Measurements from ENCODE around the gene CXCR3. TPM values are rescaled to one million over a fixed set of nuclear protein-coding genes. Genes with fewer than 3 reads are reported as not detected.
"Not testable (repeated sequence)": the region's sequence is repeated elsewhere in the genome, so short reads cannot be mapped to it uniquely, and the experiment has no call there.

The CXCR3 gene
- not detected for polyA plus RNA-seq (2012; ENCODE audit: insufficient read depth, insufficient read length)

GRCh38 chrX:71618303-71618721, at the start of gene CXCR3:
TSS of gene CXCR3 (minus strand) at chrX:71618511. CDS start at chrX:71618449, 62 bp downstream.
- peak; percentile 87 for DNase-seq (ENCODE audit: low read depth, low spot score)
- H3K4me3 ChIP-seq (ENCODE audit: low read length), result peak within 1 kb of the TSS; percentile 46

DNA sequence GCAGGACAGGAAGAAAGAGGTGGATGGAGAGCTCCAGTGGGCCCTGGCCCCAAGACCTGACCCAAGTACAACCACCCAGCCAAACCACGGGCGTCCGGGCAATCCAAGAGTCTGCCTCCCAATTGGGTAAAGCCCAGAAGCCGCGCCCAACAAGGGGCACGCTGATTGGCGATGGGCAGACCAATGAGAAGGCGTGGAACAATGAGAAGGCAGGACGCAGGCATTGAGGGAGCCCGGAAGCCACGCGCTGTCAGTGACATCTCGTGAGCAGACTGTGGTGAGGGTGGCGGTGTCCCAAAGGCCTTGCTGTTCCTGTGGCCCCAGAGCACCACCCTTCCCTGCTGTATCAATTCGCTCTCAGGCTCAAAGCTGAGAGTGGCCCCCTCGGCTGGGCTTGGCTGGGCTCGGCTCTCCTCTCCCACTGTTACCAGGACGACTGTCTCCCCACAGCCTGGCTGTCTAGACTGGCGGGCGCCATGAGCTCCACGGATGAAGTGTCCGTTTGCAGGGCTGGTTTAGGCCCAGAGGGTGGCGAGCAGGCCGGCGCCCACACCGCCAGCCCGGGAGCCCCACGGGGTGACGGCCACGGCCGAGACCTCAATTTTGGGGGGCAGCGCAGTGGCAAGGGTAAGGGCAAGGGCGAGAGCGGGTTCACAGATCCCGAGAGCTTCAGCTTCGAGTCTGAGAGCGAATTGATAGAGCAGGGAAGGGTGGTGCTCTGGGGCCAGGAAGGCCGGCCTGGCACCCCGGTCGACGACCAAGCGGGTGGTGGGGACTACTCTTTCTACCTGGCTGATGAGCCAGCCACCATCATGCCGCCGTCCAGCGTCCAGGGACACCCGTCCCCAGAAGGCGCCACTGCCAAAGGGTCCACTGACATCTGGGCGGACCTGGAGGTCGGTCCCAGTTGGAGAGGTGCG, 49.3 kb upstream of the CXCR3 start, which contains the start of gene LOC101059915:
Gene LOC101059915 (plus strand): TSS at position 219 of the 920 bp plus-strand sequence.
- H3K4me3 ChIP-seq (ENCODE audit: low read length), result no peak within 1 kb of the TSS
- DNase-seq (ENCODE audit: low read depth, low spot score), result no peak

DNA sequence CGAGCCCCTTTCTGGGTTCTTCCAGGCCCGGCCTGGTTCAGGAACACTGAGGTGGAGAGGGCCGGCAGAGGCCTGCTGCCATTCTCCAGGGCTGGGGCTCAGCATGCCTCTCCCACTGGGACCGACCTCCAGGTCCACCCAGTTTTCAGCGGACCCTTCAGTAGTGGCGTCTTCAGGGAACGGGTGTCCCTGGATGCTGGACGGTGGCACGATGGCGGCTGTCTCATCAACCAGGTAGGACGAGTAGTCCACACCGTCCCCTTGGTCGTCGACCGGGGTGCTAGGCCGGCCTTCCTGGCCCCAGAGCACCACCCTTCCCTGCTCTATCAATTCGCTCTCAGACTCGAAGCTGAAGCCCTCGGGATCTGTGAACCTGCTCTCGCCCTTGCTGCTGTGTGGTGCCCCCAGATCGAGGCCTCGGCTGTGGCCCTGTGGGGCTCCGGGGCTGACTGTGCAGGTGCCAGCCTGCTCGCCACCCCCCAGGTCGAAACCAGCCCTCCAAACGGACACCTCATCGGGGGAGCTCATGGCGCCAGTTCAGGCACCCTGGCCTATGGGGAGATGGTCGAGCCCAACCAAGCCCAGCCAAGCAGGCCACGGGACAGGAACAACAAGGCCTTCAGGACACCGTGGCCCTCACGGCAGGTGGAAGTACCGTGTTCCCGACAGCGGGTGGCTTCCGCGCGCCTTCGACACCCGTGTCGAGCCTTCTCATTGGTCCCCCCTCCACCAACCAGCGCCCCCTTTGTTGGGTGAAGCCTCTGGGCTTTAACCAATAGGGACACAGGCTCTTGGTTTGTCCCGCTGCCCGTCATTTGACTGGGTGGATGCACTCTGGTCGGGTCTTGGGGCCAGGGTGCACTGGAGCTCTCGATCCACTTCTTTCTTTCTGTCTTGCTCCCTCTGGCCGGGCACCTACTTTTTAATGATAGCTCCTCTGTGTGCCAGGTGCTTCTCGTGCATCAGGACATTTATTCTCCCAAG, 48.2 kb upstream of the CXCR3 start:
- no peak overlapping the region for H3K4me3 ChIP-seq (ENCODE audit: low read length)
- DNase-seq (ENCODE audit: low read depth, low spot score), result no peak

DNA sequence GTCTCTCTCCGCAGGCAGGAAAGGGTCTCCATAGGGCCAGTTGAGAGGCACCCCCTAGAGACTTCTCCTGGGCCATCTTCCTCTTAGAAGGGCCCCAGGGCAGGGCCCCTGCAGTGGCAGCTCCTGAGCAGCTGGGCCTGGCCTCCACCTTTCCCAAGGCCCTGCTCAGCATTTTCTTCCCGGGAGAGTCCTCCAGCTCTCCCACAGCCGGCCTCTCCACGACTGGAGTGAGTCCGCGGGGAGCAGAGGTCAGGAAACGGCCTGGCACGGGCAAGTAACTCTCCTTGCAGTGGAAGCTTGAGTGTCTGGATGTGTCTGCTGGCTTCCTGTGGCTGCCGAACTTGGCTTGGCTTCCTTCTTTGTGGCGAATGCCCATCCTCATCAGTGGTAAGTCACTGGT, 47.4 kb upstream of the CXCR3 start:
- DNase-seq (ENCODE audit: low read depth, low spot score), result no peak
- H3K4me3 ChIP-seq (ENCODE audit: low read length), result no peak overlapping the region

DNA sequence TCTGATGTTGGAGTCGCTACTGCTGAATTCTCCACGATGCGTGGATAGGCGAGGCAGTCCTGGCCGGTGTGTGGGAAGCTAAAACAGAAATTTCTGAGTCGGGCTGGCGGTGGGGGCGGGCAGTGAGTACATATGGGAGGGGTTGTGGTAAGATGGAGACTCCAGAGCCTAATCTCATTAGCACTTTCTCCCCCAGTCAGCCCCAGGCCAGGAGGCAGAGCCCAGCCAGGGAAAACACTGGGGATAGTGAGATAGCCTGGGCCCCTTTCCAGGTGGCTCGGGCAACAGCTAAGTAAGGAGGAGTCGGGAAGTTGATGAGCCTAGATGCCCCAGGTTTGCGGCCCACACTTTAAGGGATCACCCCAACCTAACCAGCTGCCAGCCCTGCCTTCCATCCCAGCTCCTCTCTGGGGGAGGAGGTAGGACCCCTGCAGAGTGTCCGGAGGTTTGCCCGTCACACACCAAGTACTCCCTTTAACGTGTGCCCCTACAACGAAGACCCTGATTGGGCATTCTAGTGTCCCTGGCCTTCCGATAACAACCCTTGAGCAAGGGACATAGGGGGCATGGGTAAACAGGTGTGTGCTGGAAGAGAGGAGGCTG, 46.7 kb upstream of the CXCR3 start:
- DNase-seq (ENCODE audit: low read depth, low spot score), result no peak
- no peak overlapping the region for H3K4me3 ChIP-seq (ENCODE audit: low read length)

DNA sequence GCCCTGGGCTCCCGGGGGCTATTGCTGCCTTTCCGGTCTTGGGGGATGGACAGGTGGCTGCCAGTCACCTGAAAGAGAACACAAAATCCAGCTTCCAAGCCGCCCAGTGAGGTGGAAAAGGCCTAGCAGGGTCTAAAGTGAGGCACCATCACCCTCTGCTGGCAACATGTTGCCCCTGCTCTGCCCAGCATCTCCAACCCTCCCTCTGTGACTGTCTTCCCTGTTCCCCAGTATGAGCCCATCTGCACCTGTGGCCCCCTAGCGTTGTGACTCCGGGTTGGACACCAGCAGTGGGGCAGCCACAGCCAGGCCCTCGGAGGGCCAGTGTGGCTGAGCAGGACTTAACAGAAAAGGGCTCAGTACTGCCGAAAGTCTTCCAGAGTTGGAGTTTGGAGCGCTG, 45.9 kb upstream of the CXCR3 start:
- peak; percentile 37 for DNase-seq (ENCODE audit: low read depth, low spot score)
- H3K4me3 ChIP-seq (ENCODE audit: low read length), result not testable (repeated sequence)

- DNase-seq (ENCODE audit: low read depth, low spot score); H3K4me3 ChIP-seq (ENCODE audit: low read length): not testable (repeated sequence)
Measured at GRCh38 chrX:71663238-71663637, 44.9 kb upstream of the CXCR3 start.

- DNase-seq (ENCODE audit: low read depth, low spot score), result peak; percentile 44
- H3K4me3 ChIP-seq (ENCODE audit: low read length), result not testable (repeated sequence)
Measured at GRCh38 chrX:71662654-71663053, 44.3 kb upstream of the CXCR3 start.

- no peak for DNase-seq (ENCODE audit: low read depth, low spot score)
- no peak overlapping the region for H3K4me3 ChIP-seq (ENCODE audit: low read length)
Measured at GRCh38 chrX:71661919-71662318, 43.6 kb upstream of the CXCR3 start.

DNA sequence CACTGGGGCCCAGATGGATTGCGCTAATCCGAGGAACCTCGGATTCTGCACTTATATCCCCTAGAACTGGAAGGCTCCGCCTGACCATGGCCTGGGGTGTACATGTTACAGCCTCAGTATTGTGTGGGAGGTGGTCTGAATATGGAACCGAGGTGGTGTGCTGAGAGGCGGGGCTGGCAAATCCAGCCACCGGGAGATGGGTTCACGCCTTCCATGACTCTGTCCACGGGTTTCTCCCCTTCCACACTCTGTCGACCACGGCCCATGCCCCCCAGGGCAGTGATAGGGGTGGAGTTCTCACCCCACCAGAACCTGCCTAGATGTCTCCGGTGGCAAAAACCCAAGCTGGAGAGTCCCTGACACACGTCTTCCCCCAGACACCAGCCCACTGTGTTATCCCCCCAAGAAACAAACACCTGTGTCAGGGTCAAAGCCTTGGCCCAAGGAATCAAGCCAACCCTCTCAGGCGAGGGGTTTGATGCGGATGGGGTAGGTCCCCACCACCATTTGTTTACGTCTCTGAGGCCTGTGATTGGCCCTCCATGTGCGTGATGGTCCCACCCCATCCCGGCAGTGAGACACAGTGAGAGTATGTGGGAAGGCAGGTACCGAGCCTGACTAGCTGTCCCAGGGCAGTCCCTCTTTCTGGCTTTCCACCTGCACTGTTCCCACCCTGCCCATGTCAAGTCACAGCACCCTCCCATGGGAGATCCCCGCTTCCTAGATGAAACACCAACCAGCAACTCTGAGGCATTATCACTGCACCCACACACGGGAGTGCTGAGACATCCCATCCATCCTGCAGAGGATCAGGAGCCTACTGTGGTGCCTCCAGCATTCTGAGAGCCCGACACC, 42.5 kb upstream of the CXCR3 start:
- DNase-seq (ENCODE audit: low read depth, low spot score), result no peak
- no peak overlapping the region for H3K4me3 ChIP-seq (ENCODE audit: low read length)

GRCh38 chrX:71659959-71660358, 41.6 kb upstream of the CXCR3 start:
- DNase-seq (ENCODE audit: low read depth, low spot score), result no peak
- no peak overlapping the region for H3K4me3 ChIP-seq (ENCODE audit: low read length)

DNA sequence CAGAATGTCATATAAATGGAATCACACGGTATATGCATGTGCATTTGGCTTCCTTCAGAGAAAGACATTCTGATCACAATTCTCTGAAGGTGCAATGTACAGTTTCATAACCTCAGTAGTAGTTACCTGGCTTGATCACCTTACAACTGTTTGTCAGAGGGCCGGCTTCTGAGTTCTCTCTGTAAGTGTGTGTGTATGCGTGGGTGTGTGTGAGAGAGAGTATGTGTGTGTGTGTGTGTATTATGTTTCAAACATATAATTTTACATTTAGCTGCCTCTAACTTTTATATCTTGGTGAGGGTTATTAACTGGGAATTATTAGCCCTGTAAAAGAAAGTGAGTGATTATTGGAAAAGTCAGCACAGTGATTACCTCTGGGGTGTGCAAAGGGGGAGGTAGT, 41.0 kb upstream of the CXCR3 start:
- no peak overlapping the region for H3K4me3 ChIP-seq (ENCODE audit: low read length)
- no peak for DNase-seq (ENCODE audit: low read depth, low spot score)

DNA sequence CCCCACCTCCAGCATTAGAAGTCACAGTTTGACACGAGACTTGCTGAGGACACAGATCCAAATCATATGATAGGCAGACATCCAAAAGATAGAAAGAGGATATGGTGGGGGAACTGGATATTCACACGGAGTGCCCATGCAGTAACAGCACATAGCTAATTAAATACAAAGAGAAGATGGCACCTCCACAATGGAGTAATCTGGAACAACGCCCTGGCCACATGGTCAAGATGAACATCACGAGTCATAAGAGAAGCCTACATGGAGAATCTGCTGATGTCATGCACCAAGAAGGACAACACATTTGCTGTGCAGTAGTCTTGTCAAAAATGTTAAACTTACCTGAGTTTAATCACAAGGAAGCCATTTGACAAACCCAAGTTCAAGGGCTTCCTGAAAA, 39.0 kb upstream of the CXCR3 start:
- no peak for DNase-seq (ENCODE audit: low read depth, low spot score)
- no peak overlapping the region for H3K4me3 ChIP-seq (ENCODE audit: low read length)

- H3K4me3 ChIP-seq (ENCODE audit: low read length), result no peak overlapping the region
- DNase-seq (ENCODE audit: low read depth, low spot score), result no peak
Measured at GRCh38 chrX:71653344-71653743, 35.0 kb upstream of the CXCR3 start.

- no peak overlapping the region for H3K4me3 ChIP-seq (ENCODE audit: low read length)
- peak; percentile 63 for DNase-seq (ENCODE audit: low read depth, low spot score)
Measured at GRCh38 chrX:71652405-71652804, 34.1 kb upstream of the CXCR3 start.

DNA sequence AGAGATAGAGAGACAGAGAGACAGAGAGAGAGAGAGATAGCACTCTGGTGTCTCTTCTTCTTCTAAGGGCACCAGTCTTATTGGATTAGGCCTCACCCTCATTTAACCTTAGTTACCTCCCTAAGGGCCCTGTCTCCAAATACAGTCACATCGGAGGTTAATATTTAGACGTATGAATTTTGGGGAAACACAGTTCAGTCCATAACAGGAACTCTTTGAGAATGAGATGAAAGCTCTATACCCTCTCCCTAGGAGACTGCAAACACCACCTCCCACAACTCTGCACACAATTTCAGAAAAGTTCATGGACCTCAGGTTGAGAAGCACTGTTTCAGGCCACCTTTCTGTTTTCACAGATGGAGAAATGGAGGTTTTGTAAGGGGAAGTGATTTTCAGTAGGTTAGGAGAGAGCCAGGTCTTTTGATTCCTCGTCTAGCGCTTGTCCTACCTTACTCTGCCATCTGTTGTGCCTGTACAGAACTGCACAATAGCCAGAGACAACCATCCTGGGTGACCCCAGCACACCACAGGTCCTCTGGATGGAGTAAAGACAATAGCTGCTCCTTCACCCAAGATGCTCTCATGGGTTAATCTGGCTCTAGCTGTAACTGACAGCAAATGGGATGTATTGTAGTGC, 32.1 kb upstream of the CXCR3 start:
- no peak for DNase-seq (ENCODE audit: low read depth, low spot score)

GRCh38 chrX:71644406-71644805, 26.1 kb upstream of the CXCR3 start:
- H3K4me3 ChIP-seq (ENCODE audit: low read length); DNase-seq (ENCODE audit: low read depth, low spot score): not testable (repeated sequence)

More for the DNA sequence above, 32.1 kb upstream of the CXCR3 start:
- H3K4me3 ChIP-seq (ENCODE audit: low read length), result no peak overlapping the region

DNA sequence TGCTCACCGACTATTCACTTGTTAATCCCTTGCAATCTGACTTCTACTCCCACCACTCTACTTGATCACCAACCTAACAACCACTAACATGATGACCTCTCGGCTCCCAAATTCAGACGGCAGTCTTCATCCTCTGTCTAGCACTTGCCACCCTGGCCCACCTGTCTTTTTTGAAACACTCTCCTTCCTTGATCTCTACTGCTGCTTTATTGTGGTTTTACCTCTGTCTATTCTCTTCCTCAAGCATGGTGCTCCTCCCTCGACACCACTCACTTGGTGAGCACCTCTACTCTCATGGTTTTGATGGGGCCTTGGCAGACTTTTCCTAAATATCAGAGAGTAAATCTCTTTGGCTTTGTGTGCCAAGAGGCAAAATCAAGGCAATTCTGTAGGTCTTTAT, 21.7 kb upstream of the CXCR3 start:
- peak; percentile 34 for DNase-seq (ENCODE audit: low read depth, low spot score)
- no peak overlapping the region for H3K4me3 ChIP-seq (ENCODE audit: low read length)
